Activated gamma-delta T cell treated with anti-CD3 and anti-CD28 coated beads, Interleukin-2, amount 50 U/mL, for 16 hours (primary cell): Measurements from ENCODE around the gene FOXP1.
"Not testable (repeated sequence)": the region's sequence is repeated elsewhere in the genome, so short reads cannot be mapped to it uniquely, and the experiment has no call there.

ENCODE experiments used
- DNase-seq: peaks from one replicate; pipeline ENCODE4 v3.0.0-alpha.2; 2020; ENCODE audit warnings: low read depth

FOXP1 gene

GRCh38 chr3:71327936-71328335, 255.6 kb downstream of the FOXP1 start:
- no peak for DNase-seq

DNA sequence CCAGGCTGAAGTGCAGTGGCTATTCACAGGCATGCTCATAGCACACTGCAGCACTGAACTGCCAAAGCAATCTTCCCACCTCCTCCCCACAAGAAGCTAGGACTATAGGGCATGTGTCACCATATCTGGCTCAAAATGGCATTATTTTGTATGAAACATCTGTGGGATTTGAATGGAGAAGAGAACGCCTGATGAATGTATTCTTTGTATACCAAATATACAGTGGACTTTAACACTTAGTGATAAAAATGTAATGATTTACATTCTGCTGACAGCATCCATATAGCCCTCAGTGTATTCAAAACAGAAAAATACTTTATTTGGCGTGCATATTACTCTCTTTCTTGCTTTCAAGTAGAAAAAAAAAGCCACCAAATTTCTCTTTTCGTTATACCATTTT, 257.8 kb downstream of the FOXP1 start:
- no peak for DNase-seq

DNA sequence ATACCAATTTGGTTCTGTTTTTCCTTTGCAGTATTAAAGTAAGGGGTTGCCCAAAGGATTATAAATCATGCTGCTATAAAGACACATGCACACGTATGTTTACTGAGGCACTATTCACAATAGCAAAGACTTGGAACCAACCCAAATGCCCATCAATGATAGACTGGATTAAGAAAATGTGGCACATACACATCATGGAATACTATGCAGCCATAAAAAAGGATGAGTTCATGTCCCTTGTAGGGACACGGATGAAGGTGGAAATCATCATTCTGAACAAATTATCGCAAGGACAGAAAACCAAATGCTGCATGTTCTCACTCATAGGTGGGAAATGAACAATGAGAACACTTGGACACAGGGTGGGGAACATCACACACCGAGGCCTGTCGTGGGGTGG, 259.3 kb downstream of the FOXP1 start:
- DNase-seq, result not testable (repeated sequence)

DNA sequence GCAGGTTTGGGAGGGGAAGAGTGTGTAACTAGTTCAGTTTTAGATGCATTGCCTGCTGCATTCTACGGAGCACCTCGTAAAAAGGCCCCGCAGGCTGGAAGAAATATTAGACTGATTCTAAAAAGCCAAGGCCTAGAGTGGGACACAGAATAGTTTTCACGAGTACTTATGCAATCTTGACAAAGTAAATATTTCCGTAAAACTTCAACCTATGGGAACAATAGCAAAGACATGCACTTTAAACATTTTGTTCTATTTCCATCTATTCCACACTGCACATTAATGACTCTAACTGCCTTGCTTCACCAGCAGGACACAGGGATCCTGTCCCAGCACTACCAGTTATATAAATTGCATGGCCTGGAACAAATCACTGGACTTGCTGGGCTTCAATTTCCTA, 260.0 kb downstream of the FOXP1 start:
- DNase-seq, result no peak

GRCh38 chr3:71322154-71322553, 261.4 kb downstream of the FOXP1 start:
- DNase-seq, result no peak

GRCh38 chr3:71319771-71320170, 263.8 kb downstream of the FOXP1 start:
- no peak for DNase-seq

DNA sequence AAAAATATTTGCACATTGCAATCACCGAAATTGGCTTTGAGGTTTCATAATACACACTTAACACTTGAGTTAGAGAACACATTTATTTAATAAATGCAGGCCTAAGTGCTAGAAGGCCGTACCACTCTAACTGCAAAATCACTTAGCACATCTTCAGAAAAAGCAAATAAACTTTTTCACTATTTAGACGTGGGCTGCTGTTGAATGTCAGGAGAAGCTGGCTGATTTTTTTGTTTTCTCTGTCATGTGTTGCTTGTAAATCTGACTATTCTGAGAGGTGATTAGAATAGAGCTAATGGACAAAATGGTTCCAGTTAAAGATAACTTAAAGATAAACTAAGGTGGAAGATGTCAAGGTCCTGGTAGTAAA, 265.1 kb downstream of the FOXP1 start:
- DNase-seq, result no peak

- DNase-seq, result no peak
Observed at GRCh38 chr3:71317749-71318457, 265.6 kb downstream of the FOXP1 start.

- DNase-seq, result no peak
Observed at GRCh38 chr3:71317140-71317539, 266.4 kb downstream of the FOXP1 start.

GRCh38 chr3:71316066-71316777, 267.3 kb downstream of the FOXP1 start:
- DNase-seq, result no peak

GRCh38 chr3:71315431-71315830, 268.1 kb downstream of the FOXP1 start:
- DNase-seq, result no peak

DNA sequence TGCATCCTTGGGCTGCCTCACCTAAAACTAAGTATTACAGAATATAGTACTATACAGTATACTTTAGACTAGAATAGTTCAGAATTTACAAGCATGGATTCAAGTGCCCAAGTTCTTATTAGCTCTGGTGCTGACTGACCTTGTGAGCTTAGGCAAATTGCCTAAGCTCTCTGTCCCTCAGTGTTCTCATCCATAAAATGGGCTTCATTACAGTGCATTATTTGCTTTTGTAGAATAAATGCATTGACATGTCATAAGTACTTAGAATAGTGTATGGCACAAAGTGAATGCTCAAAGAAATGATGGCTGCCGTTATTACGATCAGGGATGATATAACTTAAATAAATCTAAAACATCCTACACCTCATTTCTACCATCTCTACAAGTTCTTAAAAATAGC, 269.7 kb downstream of the FOXP1 start:
- no peak for DNase-seq

DNA sequence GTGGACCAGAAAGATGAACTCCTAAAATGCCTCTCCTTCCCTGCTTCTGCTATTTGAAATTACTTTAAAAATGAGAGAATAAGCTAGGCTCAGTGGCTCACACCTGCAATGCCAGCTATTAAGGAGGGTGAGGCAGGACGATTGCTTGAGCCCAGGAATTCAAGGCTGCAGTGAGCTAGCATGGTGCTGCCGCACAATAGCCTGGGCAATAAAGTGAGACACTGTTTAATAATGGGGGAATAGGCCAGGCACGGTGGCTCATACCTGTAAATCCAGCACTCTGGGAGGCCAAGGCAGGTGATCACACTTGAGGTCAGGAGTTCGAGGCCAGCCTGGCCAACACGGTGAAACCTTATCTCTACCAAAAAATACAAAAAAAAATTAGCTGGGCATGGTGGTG, 271.1 kb downstream of the FOXP1 start:
- DNase-seq, result no peak

DNA sequence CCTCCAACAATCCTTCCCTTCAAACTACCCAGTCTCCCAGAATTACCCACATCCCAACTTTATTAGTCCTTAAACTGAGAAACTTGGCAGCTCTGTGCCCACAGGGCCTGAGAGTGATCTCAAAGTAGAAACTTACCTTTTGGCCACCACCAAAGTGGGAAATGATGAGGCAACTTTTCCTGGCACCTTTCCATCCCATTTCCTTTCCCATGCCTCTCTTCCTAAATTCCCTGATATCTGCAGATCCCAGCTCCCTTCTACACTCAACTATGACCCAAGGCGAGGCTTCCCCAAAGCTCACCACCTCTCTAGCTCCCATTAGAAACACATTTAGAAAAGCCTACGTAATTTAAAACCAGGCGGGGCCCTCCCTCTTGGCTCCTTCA, 271.9 kb downstream of the FOXP1 start:
- no peak for DNase-seq

GRCh38 chr3:71310980-71311660, 272.4 kb downstream of the FOXP1 start:
- no peak for DNase-seq

DNA sequence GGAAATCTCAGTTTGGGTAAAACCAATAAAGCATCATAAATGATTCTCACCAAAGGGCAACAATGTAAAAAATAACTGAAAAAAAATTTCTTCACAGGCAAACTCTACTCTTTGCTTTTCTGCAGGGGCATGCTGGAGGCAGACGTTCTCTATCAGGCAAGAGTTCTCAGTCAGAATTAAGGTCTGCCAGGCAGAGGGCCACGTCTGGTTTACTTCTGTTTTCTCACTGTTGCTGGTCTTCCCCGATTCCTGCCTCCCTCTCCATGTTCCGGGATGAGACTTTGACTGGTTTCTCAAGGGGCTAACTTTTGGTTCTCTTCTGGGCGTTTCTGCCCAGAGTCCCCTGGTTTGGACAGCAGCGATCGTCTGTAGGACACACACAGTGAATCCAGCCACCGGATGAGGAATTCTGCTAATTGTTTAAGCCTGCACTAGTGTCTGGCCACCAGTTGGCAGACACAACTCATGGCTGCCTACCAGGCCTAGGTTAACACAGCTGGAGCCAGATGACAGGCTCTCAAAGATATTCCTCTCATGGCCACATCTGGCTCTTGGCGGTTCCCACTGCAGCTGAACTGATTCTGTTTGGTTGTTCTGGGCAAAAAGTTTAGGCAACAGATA, 273.1 kb downstream of the FOXP1 start:
- no peak for DNase-seq

- no peak for DNase-seq
Observed at GRCh38 chr3:71309886-71310285, 273.6 kb downstream of the FOXP1 start.

DNA sequence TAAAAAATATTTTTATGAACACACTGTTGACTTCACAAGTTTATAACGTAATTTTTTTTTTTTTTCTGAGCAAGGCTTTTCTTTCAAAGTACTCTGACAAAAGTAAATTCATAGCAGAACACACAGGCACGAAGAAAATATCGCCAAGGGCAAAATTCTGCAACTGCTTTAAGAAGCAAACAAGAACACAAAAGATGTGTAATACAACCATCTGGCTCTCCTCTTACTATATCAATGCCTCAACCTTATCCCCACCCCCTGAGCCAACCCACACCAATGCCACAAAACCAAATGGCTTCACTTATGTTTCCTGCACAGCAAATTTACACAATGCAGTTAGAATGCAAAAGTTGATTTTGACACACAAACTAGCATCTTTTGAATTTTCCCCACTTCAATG, 274.2 kb downstream of the FOXP1 start:
- no peak for DNase-seq

DNA sequence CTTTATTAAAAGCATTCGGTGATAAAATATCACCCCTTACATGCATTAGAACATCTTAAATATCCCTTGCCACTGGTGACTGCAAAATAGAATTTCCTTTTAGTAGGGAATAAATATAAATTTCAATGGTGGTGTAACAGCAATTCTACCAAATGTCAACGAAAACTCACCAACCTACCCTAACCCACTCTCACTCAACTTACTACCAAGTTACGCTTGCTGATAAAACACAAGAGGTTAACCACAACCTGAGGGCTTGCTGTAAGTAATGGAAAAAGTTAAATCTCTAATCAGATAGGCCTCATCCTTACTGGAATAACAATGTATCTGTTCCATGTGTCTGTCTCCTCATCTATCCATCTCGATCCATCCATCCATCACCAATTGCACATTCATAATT, 274.7 kb downstream of the FOXP1 start:
- DNase-seq, result no peak

DNA sequence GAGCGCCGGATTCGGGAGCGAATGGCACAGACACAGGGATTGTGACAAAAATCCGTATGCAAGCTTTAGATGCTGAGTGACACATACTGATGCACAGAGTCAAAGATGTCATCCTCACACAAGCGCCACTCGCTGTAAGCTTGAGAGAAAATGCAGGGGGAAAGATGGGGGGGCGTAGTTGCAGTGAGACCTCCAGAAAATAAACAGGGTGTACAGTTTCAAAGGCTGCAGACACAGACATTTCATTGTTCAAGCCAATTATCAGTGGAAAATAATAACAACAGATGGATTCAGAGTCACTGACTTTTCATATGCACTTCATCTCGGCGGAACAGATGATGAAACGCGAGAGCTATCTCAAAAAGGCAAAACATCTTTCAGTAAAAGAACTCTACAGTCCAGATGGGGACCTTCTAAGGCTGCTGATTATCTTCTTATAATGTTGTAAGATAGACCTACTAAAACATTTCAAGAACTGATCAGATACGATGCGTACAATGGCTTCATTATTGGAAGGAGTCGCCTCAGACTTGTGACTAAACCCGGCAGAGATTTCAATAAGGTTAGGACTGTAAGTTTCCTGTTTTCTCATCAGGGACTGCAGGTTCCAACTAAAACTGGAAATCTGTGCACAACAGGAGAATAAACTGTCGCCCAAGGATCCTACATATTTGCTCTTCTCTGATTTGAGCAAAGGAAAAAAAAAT, 275.4 kb downstream of the FOXP1 start:
- DNase-seq, result no peak

DNA sequence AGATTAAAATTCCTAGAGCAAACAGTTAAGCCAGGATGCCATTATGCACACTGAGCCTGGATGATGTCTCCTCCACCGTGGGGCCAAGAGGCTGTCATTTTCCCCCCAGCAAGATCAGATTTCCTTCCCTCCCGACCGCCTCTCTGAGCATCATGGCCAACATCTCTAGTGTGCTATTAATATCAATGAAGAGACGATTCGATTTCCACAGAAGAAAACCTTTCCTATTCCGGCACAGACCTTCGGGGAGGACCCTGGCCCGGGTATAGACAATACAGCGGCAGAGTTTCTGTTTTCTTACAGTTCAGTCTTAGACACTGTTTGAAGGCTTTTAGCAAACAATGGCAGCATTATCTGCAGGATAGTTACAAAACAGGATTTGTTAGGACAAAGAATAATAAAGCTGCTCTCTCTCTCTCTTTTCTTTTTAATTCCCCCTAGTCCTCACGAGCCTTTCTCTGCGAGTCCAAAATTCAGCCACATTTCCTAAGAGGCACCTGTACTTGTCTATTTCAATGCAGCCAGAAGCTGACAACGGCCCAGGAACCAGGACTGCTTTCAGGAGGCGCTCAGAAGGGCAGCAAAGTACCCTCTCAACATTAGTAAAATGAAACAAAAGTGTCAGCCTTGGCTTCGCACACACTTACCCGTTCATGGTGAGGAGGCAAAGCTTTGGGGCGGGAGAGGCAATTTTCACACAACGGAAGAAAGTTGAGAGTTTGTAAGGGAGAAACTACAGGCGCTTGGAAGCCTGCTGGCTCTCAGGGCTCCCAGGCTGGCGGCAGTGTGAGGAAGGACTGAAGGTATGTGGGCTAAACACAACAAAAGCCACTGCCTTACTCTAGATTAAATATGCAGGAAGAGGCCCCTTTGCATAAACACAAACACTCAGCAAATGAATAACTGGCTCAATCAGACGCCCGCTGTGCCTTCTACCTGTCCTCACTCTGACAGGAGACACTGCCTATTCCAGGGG, 278.0 kb downstream of the FOXP1 start:
- DNase-seq, result peak; percentile 4
